GM12891 (cell line): ENCODE measurements around the gene INSYN1.

Experiments
- POLR2A ChIP-seq: IDR thresholded peaks from 2 replicates; pipeline ENCODE4 v1.6.1; 2011; ENCODE audit warnings: low read depth, low read length, control low read depth
- POLR2AphosphoS5 ChIP-seq: IDR thresholded peaks from 2 replicates; pipeline ENCODE4 v1.6.1; 2011; ENCODE audit warnings: low read depth, low read length, control low read depth
- POU2F2 ChIP-seq: IDR thresholded peaks from 2 replicates; pipeline ENCODE4 v1.6.1; 2011; ENCODE audit warnings: low read depth, mild to moderate bottlenecking, control low read depth, low read length, moderate library complexity
- SPI1 ChIP-seq: IDR thresholded peaks from 2 replicates; pipeline ENCODE4 v1.6.1; 2011; ENCODE audit warnings: low read depth, low read length, control low read depth

DNA sequence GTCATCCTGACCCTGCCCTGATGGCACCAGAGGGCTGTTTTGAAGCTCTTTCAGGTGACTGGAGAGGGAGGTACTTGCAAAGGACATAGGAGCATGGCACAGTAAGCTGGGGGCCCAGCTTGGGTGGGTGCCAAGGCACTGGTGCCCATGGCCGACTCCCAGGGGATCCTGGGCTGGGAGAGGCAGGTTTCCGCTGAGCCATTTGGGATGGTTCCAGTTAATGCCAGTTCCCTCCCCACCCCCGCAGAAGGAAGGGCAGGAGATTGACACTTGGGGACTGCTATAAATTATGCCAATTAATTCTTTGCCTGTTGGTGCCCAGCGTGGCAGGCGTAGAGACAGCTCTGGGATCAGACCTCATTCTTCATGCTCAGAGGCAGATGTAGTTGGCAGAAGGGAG lies 42.8 kb downstream of the INSYN1 start:
- no peak for TF ChIP-seq POLR2A
- no peak for TF ChIP-seq POLR2AphosphoS5
- TF ChIP-seq POU2F2: no peak
- no peak for TF ChIP-seq SPI1
